Lower lobe of right lung (tissue), 2 donors: Measurements from ENCODE around the gene AMDHD1. TPM values are rescaled to one million over a fixed set of nuclear protein-coding genes. Genes with fewer than 3 reads are reported as not detected.
"Not testable (repeated sequence)": the region's sequence is repeated elsewhere in the genome, so short reads cannot be mapped to it uniquely, and the experiment has no call there.

Source experiments
- ATAC-seq, 2 donors: fragments of 200-7000 bp; cut with Tn5 transposase; one replicate each; pipeline ENCODE4 v1.9.1; 2020 to 2022; ENCODE audit warnings: mild to moderate bottlenecking in 2 of 2, moderate library complexity in 2 of 2
- DNase-seq: peaks from one replicate; pipeline ENCODE4 v3.0.0-alpha.2; 2020
- H3K27ac ChIP-seq: fragments of 200-600 bp; one replicate; pipeline ENCODE4 v1.8.0; 2022
- H3K27me3 ChIP-seq: fragments of 200-600 bp; one replicate; pipeline ENCODE4 v1.8.0; 2022; ENCODE audit warnings: low read depth
- H3K36me3 ChIP-seq: fragments of 200-600 bp; one replicate; pipeline ENCODE4 v1.8.0; 2022; ENCODE audit warnings: mild to moderate bottlenecking
- H3K4me1 ChIP-seq: fragments of 200-600 bp; one replicate; pipeline ENCODE4 v1.8.0; 2022
- H3K4me3 ChIP-seq: fragments of 200-600 bp; one replicate; pipeline ENCODE4 v1.8.0; 2022; ENCODE audit warnings: mild to moderate bottlenecking
- H3K9me3 ChIP-seq: fragments of 200-600 bp; one replicate; pipeline ENCODE4 v1.8.0; 2022
- intact Hi-C: fragments of 100-400 bp; cut with DNase I; formaldehyde crosslinking; loops from one replicate; pipeline ENCODE4 v1.11.0; 2022
- total RNA-seq: library from RNA; stranded (reverse); fragmentation: NEBNext Ultra II Directional; extraction: Animal tissue kit (Norgen Biotek cat#: 25700); gene quantifications from one replicate; pipeline ENCODE4 v1.2.1, GENCODE V29; 2021
- TF ChIP-seq, protein P1 (sequence below): fragments of 200-600 bp; IDR thresholded peaks from one replicate; pipeline ENCODE4 v1.8.0; 2022; ENCODE audit warnings: antibody characterized with exemption, mild to moderate bottlenecking
- donor health status: DM: no; HTN: yes; CAD: no; lungs with severe emphysema.

Gene AMDHD1
- total RNA-seq, 1 donor from 2014 or later = 1.8 TPM

DNA sequence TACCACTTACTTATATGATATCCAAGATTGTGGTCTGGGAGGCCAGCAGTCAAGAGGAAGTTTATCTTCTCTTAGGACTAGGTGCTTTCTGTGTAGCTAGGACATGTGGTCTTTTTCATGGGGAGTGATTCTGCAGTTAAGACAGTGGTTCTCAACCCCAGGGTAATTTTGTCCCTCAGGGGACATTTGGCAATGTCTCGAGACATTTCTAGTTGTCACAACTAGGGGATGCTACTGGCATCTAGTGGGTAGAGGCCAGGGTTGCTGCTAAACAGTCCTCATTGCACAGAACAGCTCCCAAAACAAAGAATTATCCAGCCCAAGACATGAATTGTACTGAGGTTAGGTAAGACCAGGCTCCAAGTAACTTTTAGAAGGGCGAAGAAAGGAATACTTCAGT lies 20.0 kb downstream of the AMDHD1 start:
- intact Hi-C loops = no loop called here
- no peak overlapping the region for H3K4me3 ChIP-seq
- H3K36me3 ChIP-seq = no peaks in the 10 kb centered on the region
- H3K27me3 ChIP-seq = no peaks in the 10 kb centered on the region
- H3K27ac ChIP-seq = no peak overlapping the region
- H3K4me1 ChIP-seq = no peaks in the 10 kb centered on the region
- no peaks in the 10 kb centered on the region for H3K9me3 ChIP-seq
- ATAC-seq (no peak), DNase-seq (no peak)
- TF ChIP-seq, protein P1, sequence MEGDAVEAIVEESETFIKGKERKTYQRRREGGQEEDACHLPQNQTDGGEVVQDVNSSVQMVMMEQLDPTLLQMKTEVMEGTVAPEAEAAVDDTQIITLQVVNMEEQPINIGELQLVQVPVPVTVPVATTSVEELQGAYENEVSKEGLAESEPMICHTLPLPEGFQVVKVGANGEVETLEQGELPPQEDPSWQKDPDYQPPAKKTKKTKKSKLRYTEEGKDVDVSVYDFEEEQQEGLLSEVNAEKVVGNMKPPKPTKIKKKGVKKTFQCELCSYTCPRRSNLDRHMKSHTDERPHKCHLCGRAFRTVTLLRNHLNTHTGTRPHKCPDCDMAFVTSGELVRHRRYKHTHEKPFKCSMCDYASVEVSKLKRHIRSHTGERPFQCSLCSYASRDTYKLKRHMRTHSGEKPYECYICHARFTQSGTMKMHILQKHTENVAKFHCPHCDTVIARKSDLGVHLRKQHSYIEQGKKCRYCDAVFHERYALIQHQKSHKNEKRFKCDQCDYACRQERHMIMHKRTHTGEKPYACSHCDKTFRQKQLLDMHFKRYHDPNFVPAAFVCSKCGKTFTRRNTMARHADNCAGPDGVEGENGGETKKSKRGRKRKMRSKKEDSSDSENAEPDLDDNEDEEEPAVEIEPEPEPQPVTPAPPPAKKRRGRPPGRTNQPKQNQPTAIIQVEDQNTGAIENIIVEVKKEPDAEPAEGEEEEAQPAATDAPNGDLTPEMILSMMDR = no peak

DNA sequence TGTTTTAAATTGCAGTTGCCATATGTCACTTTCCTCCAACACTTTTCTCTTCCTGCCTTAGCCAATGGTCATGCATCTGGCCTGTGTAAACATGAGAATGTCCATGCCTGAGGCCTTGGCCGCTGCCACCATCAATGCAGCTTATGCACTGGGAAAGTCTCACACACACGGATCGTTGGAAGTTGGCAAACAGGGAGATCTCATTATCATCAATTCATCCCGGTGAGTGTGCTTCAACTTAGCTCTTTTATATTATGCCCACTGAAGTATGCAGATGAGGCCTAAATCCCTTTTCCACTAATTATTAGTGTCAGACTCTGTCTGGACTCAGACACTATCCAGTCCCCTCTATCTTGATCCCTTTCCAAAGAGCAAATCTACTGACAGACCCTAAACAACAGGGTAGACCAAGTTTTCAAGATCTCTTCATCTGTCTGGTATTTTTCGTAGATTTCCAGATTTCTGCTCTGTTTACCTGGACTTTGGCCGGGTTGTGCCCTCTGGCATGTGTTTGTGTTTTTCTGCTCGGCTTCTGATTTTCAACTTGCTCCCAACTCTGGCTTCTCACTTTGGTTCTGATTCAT lies 23.2 kb downstream of the AMDHD1 start:
- H3K4me3 ChIP-seq = no peak overlapping the region
- DNase-seq = no peak
- intact Hi-C loops = no loop called here
- TF ChIP-seq, protein P1 = no peak
- no peaks in the 10 kb centered on the region for H3K4me1 ChIP-seq
- H3K27me3 ChIP-seq = no peaks in the 10 kb centered on the region
- ATAC-seq = no peak
- no peaks in the 10 kb centered on the region for H3K9me3 ChIP-seq
- H3K36me3 ChIP-seq = no peaks in the 10 kb centered on the region
- H3K27ac ChIP-seq = no peak overlapping the region

DNA sequence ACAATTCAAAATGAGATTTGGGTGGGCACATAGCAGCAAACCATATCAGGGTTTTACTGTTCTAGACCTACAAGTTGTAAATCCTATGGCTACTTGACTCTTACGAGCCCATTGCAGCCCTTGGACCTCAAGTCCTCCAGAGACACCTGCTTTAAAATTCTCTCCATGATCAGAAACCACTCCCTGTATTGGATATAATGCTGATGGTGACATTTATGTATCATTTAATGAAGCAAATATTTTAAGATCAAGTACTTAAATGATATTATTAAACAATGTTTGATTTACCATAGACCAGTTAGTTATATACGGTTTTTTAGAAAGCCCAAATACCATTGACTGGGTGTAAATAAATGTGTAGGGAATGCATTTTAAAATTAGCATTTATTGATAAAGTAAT lies 24.2 kb downstream of the AMDHD1 start:
- intact Hi-C loops = no loop called here
- ATAC-seq = no peak

DNA sequence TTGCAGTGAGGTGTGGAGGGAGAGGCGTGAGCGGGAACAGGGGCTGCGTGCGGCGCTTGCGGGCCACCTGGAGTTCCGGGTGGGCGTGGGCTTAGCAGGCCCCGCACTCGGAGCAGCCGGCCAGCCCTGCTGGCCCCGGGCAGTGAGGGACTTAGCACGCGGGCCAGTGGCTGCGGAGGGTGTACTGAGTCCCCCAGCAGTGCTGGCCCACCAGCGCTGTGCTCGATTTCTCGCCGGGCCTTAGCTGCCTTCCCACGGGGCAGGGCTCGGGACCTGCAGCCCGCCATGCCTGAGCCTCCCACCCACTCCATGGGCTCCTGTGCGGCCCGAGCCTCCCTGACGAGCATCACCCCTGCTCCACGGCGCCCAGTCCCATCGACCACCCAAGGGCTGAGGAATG lies 26.0 kb downstream of the AMDHD1 start:
- intact Hi-C loops, H3K4me3 ChIP-seq, H3K27me3 ChIP-seq, ATAC-seq, H3K27ac ChIP-seq, DNase-seq, H3K4me1 ChIP-seq, H3K36me3 ChIP-seq, H3K9me3 ChIP-seq: not testable (repeated sequence)

More for the DNA sequence above, 24.2 kb downstream of the AMDHD1 start:
- Histone ChIP-seq H3K27ac (no peak overlapping the region), H3K36me3 (no peaks in the 10 kb centered on the region), H3K4me1 (no peaks in the 10 kb centered on the region), H3K27me3 (no peaks in the 10 kb centered on the region), H3K9me3 (no peaks in the 10 kb centered on the region), H3K4me3 (no peak overlapping the region)
- DNase-seq = no peak
- TF ChIP-seq, protein P1 = no peak

DNA sequence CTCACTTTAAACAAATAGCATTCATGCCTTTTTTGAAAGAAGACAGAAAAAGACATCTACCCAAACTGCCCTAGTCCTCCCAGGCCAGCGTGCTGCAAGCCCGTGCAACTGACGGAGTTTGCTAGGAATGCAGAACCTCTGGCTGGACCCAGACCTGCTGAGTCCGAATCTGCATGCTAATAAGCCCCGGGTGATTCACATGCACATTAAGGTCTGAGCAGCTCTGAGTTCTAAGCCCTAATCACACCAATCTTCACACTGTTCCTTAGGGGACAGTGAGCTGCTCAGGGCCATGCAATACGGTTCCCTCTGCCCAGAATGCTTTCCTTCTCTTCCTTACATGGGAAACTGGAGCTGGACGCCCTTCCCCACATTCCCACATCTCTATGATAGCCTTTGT lies 27.8 kb downstream of the AMDHD1 start:
- Histone ChIP-seq H3K4me3 (no peak overlapping the region), H3K36me3 (no peaks in the 10 kb centered on the region), H3K27ac (no peak overlapping the region), H3K9me3 (no peaks in the 10 kb centered on the region), H3K4me1 (no peaks in the 10 kb centered on the region), H3K27me3 (no peaks in the 10 kb centered on the region)
- intact Hi-C loops = no loop called here
- no peak for DNase-seq
- ATAC-seq = no peak
- TF ChIP-seq, protein P1 = no peak

DNA sequence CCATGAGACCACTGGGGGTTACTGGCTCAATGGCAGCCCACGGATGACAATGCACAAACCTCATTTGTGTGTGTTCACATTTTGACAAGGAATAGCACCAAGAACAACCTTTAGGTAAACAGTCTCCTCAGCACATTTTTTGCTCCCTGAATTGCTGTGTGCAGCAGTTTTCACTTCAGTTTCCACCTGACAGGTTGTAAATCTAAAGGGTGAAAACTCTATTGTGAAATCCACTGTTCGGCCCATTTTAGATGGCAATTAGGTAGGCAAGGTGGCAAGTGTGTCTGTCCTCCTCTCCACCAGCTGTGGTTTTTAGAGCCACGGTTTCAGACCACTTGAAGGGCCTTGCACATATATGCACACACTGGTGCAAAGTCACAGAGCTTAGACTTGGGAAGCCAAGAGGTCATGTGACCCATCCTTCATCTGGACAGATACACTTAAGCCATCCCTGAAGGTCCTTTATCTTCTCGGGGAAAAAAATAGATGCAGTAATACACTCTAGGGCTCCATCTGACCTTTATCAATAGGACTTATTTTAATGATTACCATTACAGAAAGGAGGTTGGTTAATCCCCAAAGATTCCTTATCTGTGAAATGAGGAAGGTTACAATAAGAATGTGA lies 29.8 kb downstream of the AMDHD1 start:
- DNase-seq = no peak
- ATAC-seq = no peak
- Histone ChIP-seq H3K27me3 (no peaks in the 10 kb centered on the region), H3K9me3 (no peaks in the 10 kb centered on the region), H3K27ac (no peak overlapping the region), H3K4me3 (no peak overlapping the region), H3K36me3 (no peaks in the 10 kb centered on the region), H3K4me1 (no peaks in the 10 kb centered on the region)
- TF ChIP-seq, protein P1 = no peak
- intact Hi-C loops = no loop called here
